Activated CD8-positive, alpha-beta T cell treated with anti-CD3 and anti-CD28 coated beads for 36 hours (primary cell): ENCODE data around the gene CTNNA1. TPM values are rescaled to one million over a fixed set of nuclear protein-coding genes. Genes with fewer than 3 reads are reported as not detected.

Experiments used
- ATAC-seq: fragments of 200-7000 bp; cut with Tn5 transposase; one replicate; pipeline ENCODE4 v1.10.0; 2021; ENCODE audit warnings: mild to moderate bottlenecking, moderate library complexity
- CTCF ChIA-PET: fragments of 350-600 bp; sonication (Branson Sonifier 250); formaldehyde crosslinking; loops from one replicate; lab custom pipeline; 2021; ENCODE audit warnings: antibody characterized with exemption; lab: Charles Lee
- POLR2A ChIA-PET: fragments of 350-600 bp; sonication (Branson Sonifier 250); formaldehyde crosslinking; loops from one replicate; lab custom pipeline; 2021; ENCODE audit warnings: antibody characterized with exemption; lab: Charles Lee
- DNase-seq: peaks from one replicate; pipeline ENCODE4 v3.0.0-alpha.2; 2020
- H3K27ac Mint-ChIP-seq: one replicate; pipeline ENCODE4 v1.8.0; 2021; ENCODE audit warnings: mild to moderate bottlenecking, mixed read lengths
- H3K27me3 Mint-ChIP-seq: one replicate; pipeline ENCODE4 v1.8.0; 2021; ENCODE audit warnings: mixed read lengths
- H3K36me3 Mint-ChIP-seq: one replicate; pipeline ENCODE4 v1.8.0; 2021; ENCODE audit warnings: low read depth, mixed read lengths
- H3K4me1 Mint-ChIP-seq: one replicate; pipeline ENCODE4 v1.8.0; 2021; ENCODE audit warnings: low read depth, mixed read lengths
- H3K4me3 Mint-ChIP-seq: one replicate; pipeline ENCODE4 v1.8.0; 2021; ENCODE audit warnings: mild to moderate bottlenecking, moderate library complexity, mixed read lengths
- H3K9me3 Mint-ChIP-seq: one replicate; pipeline ENCODE4 v1.8.0; 2021; ENCODE audit warnings: mixed read lengths
- CTCF ChIP-seq: fragments of 200-600 bp; IDR thresholded peaks from one replicate; pipeline ENCODE4 v1.8.0; 2022; ENCODE audit warnings: antibody characterized with exemption, mild to moderate bottlenecking
- intact Hi-C: fragments of 100-400 bp; cut with micrococcal nuclease; formaldehyde crosslinking; loops from one replicate; pipeline ENCODE4 v1.10.0; 2022
- total RNA-seq, 2 experiments: library from RNA; stranded (reverse); gene quantifications; one replicate each; pipeline ENCODE4 v1.2.3, GENCODE V29; 2021

CTNNA1 gene
- total RNA-seq, 2 experiments from 2014 or later, result 77.3 to 85.6 TPM

GRCh38 chr5:138901716-138902115, 148.5 kb downstream of the CTNNA1 start:
- POLR2A ChIA-PET, result no interaction called here
- H3K9me3 Mint-ChIP-seq, result no peaks in the 10 kb centered on the region
- intact Hi-C loops, result no loop called here
- no peak overlapping the region for H3K27ac Mint-ChIP-seq
- H3K4me3 Mint-ChIP-seq, result no peak overlapping the region
- peaks cover 5% of the 10 kb centered on the region for H3K36me3 Mint-ChIP-seq
- H3K4me1 Mint-ChIP-seq, result peaks cover 22% of the 10 kb centered on the region
- DNase-seq, result no peak
- no peak for ATAC-seq
- CTCF ChIA-PET, result no interaction called here
- TF ChIP-seq CTCF, result no peak
- H3K27me3 Mint-ChIP-seq, result peaks cover 6% of the 10 kb centered on the region

- POLR2A ChIA-PET, result no interaction called here
- peaks cover 19% of the 10 kb centered on the region for H3K4me1 Mint-ChIP-seq
- DNase-seq (no peak), ATAC-seq (no peak)
- TF ChIP-seq CTCF, result no peak
- no peaks in the 10 kb centered on the region for H3K9me3 Mint-ChIP-seq
- H3K4me3 Mint-ChIP-seq, result no peak overlapping the region
- no peak overlapping the region for H3K27ac Mint-ChIP-seq
- peaks cover 5% of the 10 kb centered on the region for H3K36me3 Mint-ChIP-seq
- intact Hi-C loops, result no loop called here
- CTCF ChIA-PET, result no interaction called here
- H3K27me3 Mint-ChIP-seq, result peaks cover 5% of the 10 kb centered on the region
Observed at GRCh38 chr5:138903130-138903775, 150.0 kb downstream of the CTNNA1 start.

GRCh38 chr5:138905541-138905940, 152.3 kb downstream of the CTNNA1 start:
- no peak for TF ChIP-seq CTCF
- DNase-seq (no peak), ATAC-seq (no peak)
- Mint-ChIP-seq H3K9me3 (no peaks in the 10 kb centered on the region), H3K36me3 (peaks cover 3% of the 10 kb centered on the region), H3K27me3 (no peaks in the 10 kb centered on the region), H3K4me1 (peaks cover 6% of the 10 kb centered on the region), H3K27ac (no peak overlapping the region), H3K4me3 (no peak overlapping the region)
- POLR2A ChIA-PET, result no interaction called here
- intact Hi-C loops, result no loop called here
- CTCF ChIA-PET, result no interaction called here

- ChIA-PET CTCF (no interaction called here), POLR2A (no interaction called here)
- H3K27me3 Mint-ChIP-seq, result peaks cover 3% of the 10 kb centered on the region
- no peaks in the 10 kb centered on the region for H3K9me3 Mint-ChIP-seq
- no peak for TF ChIP-seq CTCF
- H3K4me3 Mint-ChIP-seq, result no peak overlapping the region
- no peaks in the 10 kb centered on the region for H3K4me1 Mint-ChIP-seq
- ATAC-seq (no peak), DNase-seq (no peak)
- intact Hi-C loops, result no loop called here
- H3K36me3 Mint-ChIP-seq, result no peaks in the 10 kb centered on the region
- H3K27ac Mint-ChIP-seq, result no peak overlapping the region
Observed at GRCh38 chr5:138909734-138910133, 156.5 kb downstream of the CTNNA1 start.

- no peak overlapping the region for H3K4me3 Mint-ChIP-seq
- no peaks in the 10 kb centered on the region for H3K4me1 Mint-ChIP-seq
- intact Hi-C loops, result no loop called here
- CTCF ChIA-PET, result interaction anchor here (0.7 kb wide), 1 partner anchor 85 kb away, joined by 3 read pairs; no protein-coding TSS in a partner anchor
- POLR2A ChIA-PET, result interaction anchor here (0.6 kb wide), 1 partner anchor 38 kb away, joined by 3 read pairs; no protein-coding TSS in a partner anchor
- DNase-seq, result no peak
- ATAC-seq, result no peak
- H3K27ac Mint-ChIP-seq, result no peak overlapping the region
- no peaks in the 10 kb centered on the region for H3K36me3 Mint-ChIP-seq
- TF ChIP-seq CTCF, result no peak
- no peaks in the 10 kb centered on the region for H3K9me3 Mint-ChIP-seq
- H3K27me3 Mint-ChIP-seq, result peaks cover 3% of the 10 kb centered on the region
Observed at GRCh38 chr5:138910546-138911185, 157.4 kb downstream of the CTNNA1 start.
